ENCODE data around the gene ARHGAP35. TPM values are rescaled to one million over a fixed set of nuclear protein-coding genes. Genes with fewer than 3 reads are reported as not detected.

The ARHGAP35 gene
- total RNA-seq, 1 experiment from 2014 or later = 64.1 TPM

- Histone ChIP-seq H3K36me3 (ENCODE audit: control insufficient read depth, insufficient read depth, low read length) (no peaks in the 10 kb centered on the region), H3K4me1 (ENCODE audit: control insufficient read depth, insufficient read depth, low read length) (no peaks in the 10 kb centered on the region), H3K9me3 (ENCODE audit: control insufficient read depth, insufficient read depth, low read depth, low read length) (no peaks in the 10 kb centered on the region), H3K27me3 (ENCODE audit: control insufficient read depth, insufficient read depth, low read length) (no peaks in the 10 kb centered on the region), H3K27ac (ENCODE audit: low read length) (no peak overlapping the region), H3K4me3 (ENCODE audit: low read depth in 2 of 2, low read length in 2 of 2) (no peak overlapping the region)
- ATAC-seq (no peak), DNase-seq (ENCODE audit: low read depth, low spot score) (no peak)
- intact Hi-C loops (cut with micrococcal nuclease; ENCODE audit: unreplicated experiment) (loop anchor here (5.0 kb wide), 1 partner anchor 77 kb away; no protein-coding TSS in a partner anchor), in situ Hi-C loops (cut with HindIII; ENCODE audit: low pct_unique_long_range_greater_than_20kb, low sequenced_read_pairs) (no loop called here)
- ChIA-PET CTCF (interaction anchor here (0.6 kb wide), 2 partner anchors 84 to 106 kb away, joined by 3 to 13 read pairs; no protein-coding TSS in a partner anchor), POLR2A (interaction anchor here (0.6 kb wide), 1 partner anchor 15 kb away, joined by 4 read pairs; no protein-coding TSS in a partner anchor)
- no peak for TF ChIP-seq TCF7L2 (IDR thresholded peaks at IDR 0.05; ENCODE audit: low read depth, low read length)
- TF ChIP-seq SIN3A (IDR thresholded peaks at IDR 0.05; ENCODE audit: borderline replicate concordance, insufficient read depth, low read depth, low read length) = no peak
- TF ChIP-seq REST (IDR thresholded peaks at IDR 0.05; ENCODE audit: insufficient read depth in 1 of 2, low read depth in 2 of 2, low read length in 1 of 2) = no peak
- TF ChIP-seq CTCF (IDR thresholded peaks at IDR 0.05) = no peak
- TF ChIP-seq POLR2AphosphoS5 (IDR thresholded peaks at IDR 0.05; ENCODE audit: low read depth, low read length) = no peak
- BruUV-seq (replicated peaks) = no TSS peak
Measured at GRCh38 chr19:46834121-46834520, 26.7 kb upstream of the ARHGAP35 start.

GRCh38 chr19:46834984-46835383, 25.8 kb upstream of the ARHGAP35 start:
- BruUV-seq (replicated peaks) = no TSS peak
- DNase-seq (ENCODE audit: low read depth, low spot score) (no peak), ATAC-seq (no peak)
- H3K36me3 ChIP-seq (ENCODE audit: control insufficient read depth, insufficient read depth, low read length) = no peaks in the 10 kb centered on the region
- in situ Hi-C loops (cut with HindIII; ENCODE audit: low pct_unique_long_range_greater_than_20kb, low sequenced_read_pairs) = no loop called here
- no peak overlapping the region for H3K4me3 ChIP-seq (ENCODE audit: low read depth in 2 of 2, low read length in 2 of 2)
- intact Hi-C loops (cut with micrococcal nuclease; ENCODE audit: unreplicated experiment) = loop anchor here (5.0 kb wide), 1 partner anchor 78 kb away; no protein-coding TSS in a partner anchor
- CTCF ChIA-PET = no interaction called here
- H3K27ac ChIP-seq (ENCODE audit: low read length) = no peak overlapping the region
- no peaks in the 10 kb centered on the region for H3K9me3 ChIP-seq (ENCODE audit: control insufficient read depth, insufficient read depth, low read depth, low read length)
- POLR2A ChIA-PET = no interaction called here
- no peak for TF ChIP-seq REST (IDR thresholded peaks at IDR 0.05; ENCODE audit: insufficient read depth in 1 of 2, low read depth in 2 of 2, low read length in 1 of 2)
- no peak for TF ChIP-seq TCF7L2 (IDR thresholded peaks at IDR 0.05; ENCODE audit: low read depth, low read length)
- no peak for TF ChIP-seq SIN3A (IDR thresholded peaks at IDR 0.05; ENCODE audit: borderline replicate concordance, insufficient read depth, low read depth, low read length)
- no peak for TF ChIP-seq POLR2AphosphoS5 (IDR thresholded peaks at IDR 0.05; ENCODE audit: low read depth, low read length)
- no peak for TF ChIP-seq CTCF (IDR thresholded peaks at IDR 0.05)
- H3K27me3 ChIP-seq (ENCODE audit: control insufficient read depth, insufficient read depth, low read length) = no peaks in the 10 kb centered on the region
- no peaks in the 10 kb centered on the region for H3K4me1 ChIP-seq (ENCODE audit: control insufficient read depth, insufficient read depth, low read length)
